K562 (cell line): ENCODE data around the gene PPP1R9A. TPM values are rescaled to one million over a fixed set of nuclear protein-coding genes. Genes with fewer than 3 reads are reported as not detected.

ENCODE experiments used
- CC2D1A ChIP-seq: fragments of 450-650 bp; IDR thresholded peaks from 2 replicates; pipeline ENCODE4 v1.6.1; 2017; ENCODE audit warnings: mild to moderate bottlenecking
- CXXC5 ChIP-seq: fragments of 250-450 bp; sonication (Bioruptor Pico); IDR thresholded peaks from 2 replicates; pipeline ENCODE4 v1.8.0; 2022; ENCODE audit warnings: inconsistent platforms, mild to moderate bottlenecking, moderate library complexity
- FUS ChIP-seq: fragments of 200-400 bp; formaldehyde crosslinking; optimal IDR thresholded peaks from 2 replicates; pipeline ENCODE3; 2017; ENCODE audit warnings: low read depth, low read length
- ZNF134 ChIP-seq: fragments of 250-450 bp; sonication (Bioruptor Pico); conservative IDR thresholded peaks from 2 replicates; pipeline ENCODE4 v1.4.0; 2020
- polyA plus RNA-seq, 8 experiments: library from polyadenylated mRNA; depleted of rRNA in 4 of 8; stranded (reverse) in 5 of 8; unstranded in 3 of 8; fragments of >200 nt; fragmentation: Nextera tagmentation in 2 of 8; fragmentation: Illumina TruSeq in 1 of 8; extraction: Ambion mirVana in 2 of 8; extraction: Trizol in 1 of 8; gene quantifications; 2 replicates each; pipeline versions ENCODE4 v1.2.1 to v1.2.3, GENCODE V29; 2011 to 2014; ENCODE audit warnings: inconsistent platforms in 1 of 8, missing spikeins in 1 of 8
- total RNA-seq, 7 experiments: library from RNA; depleted of rRNA in 6 of 7; stranded (reverse); fragments of >200 nt in 6 of 7; fragmentation: Illumina TruSeq in 2 of 7; extraction: Trizol in 2 of 7; gene quantifications; 2 replicates each; pipeline versions ENCODE4 v1.2.1 to v1.2.3, GENCODE V29; 2011 to 2021; ENCODE audit warnings: low replicate concordance in 1 of 7
- TF ChIP-seq, protein P1 (sequence below): fragments of 250-450 bp; sonication (Bioruptor Pico); IDR thresholded peaks from 2 replicates; pipeline ENCODE4 v1.4.0; 2020
- TF ChIP-seq, protein P2 (sequence below): fragments of 250-450 bp; sonication (Bioruptor Pico); IDR thresholded peaks from 2 replicates; pipeline ENCODE4 v1.8.0; 2021; ENCODE audit warnings: borderline replicate concordance, mild to moderate bottlenecking, moderate library complexity; ENCODE audit not compliant: poor library complexity, severe bottlenecking
- TF ChIP-seq, protein P3 (sequence below): fragments of 250-450 bp; sonication (Bioruptor Pico); IDR thresholded peaks from 2 replicates; pipeline ENCODE4 v1.5.0; 2020; ENCODE audit warnings: mild to moderate bottlenecking

PPP1R9A gene
- total and polyA plus RNA-seq, 9 of the 15 experiments (the other 6 are each of a cell fraction or from before 2014, with no cell fraction given): 0.24 TPM; not detected in 8

DNA sequence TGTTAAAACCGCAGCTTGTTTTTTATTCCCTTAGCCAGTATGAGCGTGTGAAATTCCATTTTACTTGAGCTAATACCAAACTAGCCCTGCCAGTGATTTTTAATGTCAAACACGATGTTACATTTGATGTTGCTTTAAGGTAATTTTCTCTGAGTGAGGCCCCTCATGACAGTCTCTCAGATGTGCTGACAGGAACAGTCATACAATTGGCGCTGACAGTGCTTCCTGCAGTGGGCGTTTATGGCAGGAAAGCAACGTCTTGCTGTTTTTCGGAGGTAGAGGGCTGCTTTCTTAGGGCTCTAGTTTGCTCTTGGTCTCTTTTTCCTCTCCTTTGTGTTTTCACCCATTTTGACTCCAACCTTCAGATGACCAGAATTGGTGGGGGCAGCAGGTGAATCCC is 397.6 kb downstream of the PPP1R9A start (continued):
- TF ChIP-seq, protein P1, sequence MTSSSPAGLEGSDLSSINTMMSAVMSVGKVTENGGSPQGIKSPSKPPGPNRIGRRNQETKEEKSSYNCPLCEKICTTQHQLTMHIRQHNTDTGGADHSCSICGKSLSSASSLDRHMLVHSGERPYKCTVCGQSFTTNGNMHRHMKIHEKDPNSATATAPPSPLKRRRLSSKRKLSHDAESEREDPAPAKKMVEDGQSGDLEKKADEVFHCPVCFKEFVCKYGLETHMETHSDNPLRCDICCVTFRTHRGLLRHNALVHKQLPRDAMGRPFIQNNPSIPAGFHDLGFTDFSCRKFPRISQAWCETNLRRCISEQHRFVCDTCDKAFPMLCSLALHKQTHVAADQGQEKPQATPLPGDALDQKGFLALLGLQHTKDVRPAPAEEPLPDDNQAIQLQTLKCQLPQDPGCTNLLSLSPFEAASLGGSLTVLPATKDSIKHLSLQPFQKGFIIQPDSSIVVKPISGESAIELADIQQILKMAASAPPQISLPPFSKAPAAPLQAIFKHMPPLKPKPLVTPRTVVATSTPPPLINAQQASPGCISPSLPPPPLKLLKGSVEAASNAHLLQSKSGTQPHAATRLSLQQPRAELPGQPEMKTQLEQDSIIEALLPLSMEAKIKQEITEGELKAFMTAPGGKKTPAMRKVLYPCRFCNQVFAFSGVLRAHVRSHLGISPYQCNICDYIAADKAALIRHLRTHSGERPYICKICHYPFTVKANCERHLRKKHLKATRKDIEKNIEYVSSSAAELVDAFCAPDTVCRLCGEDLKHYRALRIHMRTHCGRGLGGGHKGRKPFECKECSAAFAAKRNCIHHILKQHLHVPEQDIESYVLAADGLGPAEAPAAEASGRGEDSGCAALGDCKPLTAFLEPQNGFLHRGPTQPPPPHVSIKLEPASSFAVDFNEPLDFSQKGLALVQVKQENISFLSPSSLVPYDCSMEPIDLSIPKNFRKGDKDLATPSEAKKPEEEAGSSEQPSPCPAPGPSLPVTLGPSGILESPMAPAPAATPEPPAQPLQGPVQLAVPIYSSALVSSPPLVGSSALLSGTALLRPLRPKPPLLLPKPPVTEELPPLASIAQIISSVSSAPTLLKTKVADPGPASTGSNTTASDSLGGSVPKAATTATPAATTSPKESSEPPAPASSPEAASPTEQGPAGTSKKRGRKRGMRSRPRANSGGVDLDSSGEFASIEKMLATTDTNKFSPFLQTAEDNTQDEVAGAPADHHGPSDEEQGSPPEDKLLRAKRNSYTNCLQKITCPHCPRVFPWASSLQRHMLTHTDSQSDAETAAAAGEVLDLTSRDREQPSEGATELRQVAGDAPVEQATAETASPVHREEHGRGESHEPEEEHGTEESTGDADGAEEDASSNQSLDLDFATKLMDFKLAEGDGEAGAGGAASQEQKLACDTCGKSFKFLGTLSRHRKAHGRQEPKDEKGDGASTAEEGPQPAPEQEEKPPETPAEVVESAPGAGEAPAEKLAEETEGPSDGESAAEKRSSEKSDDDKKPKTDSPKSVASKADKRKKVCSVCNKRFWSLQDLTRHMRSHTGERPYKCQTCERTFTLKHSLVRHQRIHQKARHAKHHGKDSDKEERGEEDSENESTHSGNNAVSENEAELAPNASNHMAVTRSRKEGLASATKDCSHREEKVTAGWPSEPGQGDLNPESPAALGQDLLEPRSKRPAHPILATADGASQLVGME (CRISPR knock-in tag): no peak
- no peak for TF ChIP-seq CXXC5
- no peak for TF ChIP-seq FUS
- TF ChIP-seq, protein P2, sequence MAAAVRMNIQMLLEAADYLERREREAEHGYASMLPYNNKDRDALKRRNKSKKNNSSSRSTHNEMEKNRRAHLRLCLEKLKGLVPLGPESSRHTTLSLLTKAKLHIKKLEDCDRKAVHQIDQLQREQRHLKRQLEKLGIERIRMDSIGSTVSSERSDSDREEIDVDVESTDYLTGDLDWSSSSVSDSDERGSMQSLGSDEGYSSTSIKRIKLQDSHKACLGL (CRISPR knock-in tag): no peak
- no peak for TF ChIP-seq CC2D1A
- TF ChIP-seq, protein P3, sequence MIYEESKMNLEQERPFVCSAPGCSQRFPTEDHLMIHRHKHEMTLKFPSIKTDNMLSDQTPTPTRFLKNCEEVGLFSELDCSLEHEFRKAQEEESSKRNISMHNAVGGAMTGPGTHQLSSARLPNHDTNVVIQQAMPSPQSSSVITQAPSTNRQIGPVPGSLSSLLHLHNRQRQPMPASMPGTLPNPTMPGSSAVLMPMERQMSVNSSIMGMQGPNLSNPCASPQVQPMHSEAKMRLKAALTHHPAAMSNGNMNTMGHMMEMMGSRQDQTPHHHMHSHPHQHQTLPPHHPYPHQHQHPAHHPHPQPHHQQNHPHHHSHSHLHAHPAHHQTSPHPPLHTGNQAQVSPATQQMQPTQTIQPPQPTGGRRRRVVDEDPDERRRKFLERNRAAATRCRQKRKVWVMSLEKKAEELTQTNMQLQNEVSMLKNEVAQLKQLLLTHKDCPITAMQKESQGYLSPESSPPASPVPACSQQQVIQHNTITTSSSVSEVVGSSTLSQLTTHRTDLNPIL: no peak
- no peak for TF ChIP-seq ZNF134 (CRISPR knock-in tag)
